Stomach smooth muscle (tissue), 2 donors: ENCODE results near the gene ACOT11.

Source experiments
- H3K27ac ChIP-seq: one replicate; pipeline ENCODE4 v1.7.0; 2013; ENCODE audit warnings: mild to moderate bottlenecking, low read length, inconsistent platforms
- H3K27me3 ChIP-seq, 2 donors: one replicate each; pipeline ENCODE4 v1.7.0; 2013; ENCODE audit warnings: low read length in 2 of 2; ENCODE audit not compliant: insufficient read depth in 2 of 2, control insufficient read depth in 1 of 2
- H3K36me3 ChIP-seq, 2 donors: one replicate each; pipeline ENCODE4 v1.7.0; 2013; ENCODE audit warnings: low read length in 2 of 2; ENCODE audit not compliant: control insufficient read depth in 2 of 2, insufficient read depth in 2 of 2
- H3K4me1 ChIP-seq: one replicate; pipeline ENCODE4 v1.7.0; 2013; ENCODE audit warnings: low read length; ENCODE audit not compliant: control insufficient read depth, insufficient read depth
- H3K4me3 ChIP-seq, 2 donors: one replicate each; pipeline ENCODE4 v1.7.0; 2013; ENCODE audit warnings: low read length in 2 of 2
- H3K9ac ChIP-seq, 2 donors: one replicate each; pipeline ENCODE4 v1.7.0; 2013; ENCODE audit warnings: low read length in 2 of 2, mild to moderate bottlenecking in 1 of 2
- H3K9me3 ChIP-seq, 2 donors: one replicate each; pipeline ENCODE4 v1.7.0; 2013; ENCODE audit warnings: low read length in 2 of 2; ENCODE audit not compliant: control insufficient read depth in 2 of 2
- donor health status: healthy.
- donor health status: Pancreatic carcinoma.

Gene ACOT11

DNA sequence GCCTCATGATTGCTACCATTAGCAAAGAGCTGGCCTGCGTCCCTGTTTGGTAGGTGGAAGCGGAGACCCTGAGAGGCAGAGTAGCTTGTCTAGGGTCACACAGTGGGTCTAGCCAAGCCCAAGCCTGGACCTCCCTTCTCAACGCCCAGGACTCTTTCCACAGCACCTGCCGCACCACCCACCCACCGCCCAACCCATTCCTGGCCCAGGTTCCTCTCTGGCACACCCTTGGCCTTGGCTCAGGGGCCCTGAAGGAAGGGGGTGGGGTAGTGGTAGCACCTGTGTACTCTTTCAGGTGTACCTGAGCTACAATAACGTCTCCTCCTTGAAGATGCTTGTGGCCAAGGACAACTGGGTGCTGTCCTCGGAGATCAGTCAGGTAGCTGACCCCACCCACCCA is 56.0 kb downstream of the ACOT11 start:
- Histone ChIP-seq H3K9ac (no peak overlapping the region), H3K4me1 (no peaks in the 10 kb centered on the region), H3K27ac (no peak overlapping the region), H3K9me3 (no peaks in the 10 kb centered on the region), H3K36me3 (peaks cover 56 to 57% of the 10 kb centered on the region in 2 donors), H3K27me3 (no peaks in the 10 kb centered on the region), H3K4me3 (no peak overlapping the region)

DNA sequence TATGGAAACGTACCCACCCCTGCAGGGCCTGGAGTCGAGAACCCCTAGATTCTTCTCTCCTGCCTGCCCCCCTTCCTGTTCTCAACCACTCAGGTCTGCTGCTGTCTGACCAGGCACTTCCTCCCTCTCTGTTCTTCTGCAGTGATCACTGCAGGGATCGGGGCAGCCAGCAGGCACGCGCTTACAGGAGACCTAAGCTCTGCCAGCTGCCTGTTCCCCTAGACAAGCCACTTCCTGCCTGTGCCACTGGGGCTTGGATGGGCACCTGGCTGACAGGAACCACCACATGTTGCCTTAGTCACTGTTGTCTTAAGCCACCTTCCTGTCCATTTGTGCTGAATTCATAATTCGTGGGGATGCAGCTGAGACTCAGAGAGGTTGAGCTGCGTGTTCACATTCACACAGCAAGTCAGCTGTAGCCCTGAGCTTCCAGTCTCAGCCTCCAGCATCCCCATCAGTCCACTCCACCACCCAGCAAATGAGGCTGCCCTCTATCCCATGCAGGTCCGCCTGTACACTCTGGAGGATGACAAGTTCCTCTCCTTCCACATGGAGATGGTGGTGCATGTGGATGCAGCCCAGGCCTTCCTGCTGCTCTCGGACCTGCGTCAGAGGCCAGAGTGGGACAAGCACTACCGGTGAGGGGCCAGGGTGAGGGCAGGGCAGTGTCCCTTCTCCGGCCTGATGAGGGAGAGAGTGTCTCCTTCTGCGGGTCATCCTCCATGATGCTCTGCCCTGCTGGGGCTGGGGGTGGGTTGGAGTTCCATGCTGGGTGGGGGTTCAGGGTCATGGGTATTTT is 56.7 kb downstream of the ACOT11 start:
- Histone ChIP-seq H3K9me3 (no peaks in the 10 kb centered on the region), H3K4me3 (no peak overlapping the region), H3K4me1 (no peaks in the 10 kb centered on the region), H3K36me3 (peaks cover 56 to 57% of the 10 kb centered on the region in 2 donors), H3K9ac (no peak overlapping the region), H3K27me3 (no peaks in the 10 kb centered on the region), H3K27ac (no peak overlapping the region)

DNA sequence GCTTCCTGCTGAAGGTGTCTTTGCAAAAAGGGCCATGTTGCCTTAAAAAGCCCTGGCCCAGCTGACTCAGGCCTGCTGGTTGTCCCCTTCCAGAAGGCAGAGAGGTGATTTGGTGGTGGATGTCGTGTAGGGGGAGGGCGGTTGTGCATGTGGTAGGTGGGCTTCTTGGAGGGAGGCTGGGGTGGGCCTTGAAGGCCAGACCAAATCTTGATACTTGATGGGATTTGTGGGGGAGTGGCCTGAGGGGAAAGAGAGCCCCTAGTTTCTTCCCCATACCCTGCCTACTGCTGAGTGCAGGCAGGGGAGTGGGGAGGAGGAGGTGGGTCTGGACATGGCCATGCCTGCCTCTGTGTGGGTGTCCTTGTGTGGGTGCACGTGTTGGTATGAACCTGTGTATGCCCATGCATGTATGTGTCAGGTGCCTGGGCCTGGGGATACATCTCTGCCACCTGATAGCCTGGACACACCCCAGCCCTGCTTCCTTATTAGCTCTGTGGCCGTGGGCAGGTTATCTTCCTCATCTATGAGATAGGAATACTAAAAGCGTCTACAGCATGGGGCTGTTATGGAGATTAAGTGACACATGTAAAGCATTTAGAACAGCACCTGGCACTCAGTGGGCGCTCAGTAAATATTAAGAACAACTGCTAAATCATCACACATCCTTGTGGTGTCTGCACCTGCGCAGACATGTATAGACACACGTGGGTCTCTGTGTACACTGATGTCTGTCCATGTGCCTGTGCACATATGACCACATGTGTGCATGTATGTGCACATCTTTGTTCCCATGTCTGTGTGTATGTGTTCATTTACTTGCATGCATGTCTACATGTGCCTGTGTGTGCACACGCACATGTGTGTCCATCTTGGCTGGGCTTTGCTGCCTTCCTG is 58.3 kb downstream of the ACOT11 start:
- no peaks in the 10 kb centered on the region for H3K27me3 ChIP-seq
- H3K4me3 ChIP-seq, result no peak overlapping the region
- H3K27ac ChIP-seq, result no peak overlapping the region
- no peak overlapping the region for H3K9ac ChIP-seq
- no peaks in the 10 kb centered on the region for H3K4me1 ChIP-seq
- peaks cover 50 to 51% of the 10 kb centered on the region in 2 donors for H3K36me3 ChIP-seq
- no peaks in the 10 kb centered on the region for H3K9me3 ChIP-seq

DNA sequence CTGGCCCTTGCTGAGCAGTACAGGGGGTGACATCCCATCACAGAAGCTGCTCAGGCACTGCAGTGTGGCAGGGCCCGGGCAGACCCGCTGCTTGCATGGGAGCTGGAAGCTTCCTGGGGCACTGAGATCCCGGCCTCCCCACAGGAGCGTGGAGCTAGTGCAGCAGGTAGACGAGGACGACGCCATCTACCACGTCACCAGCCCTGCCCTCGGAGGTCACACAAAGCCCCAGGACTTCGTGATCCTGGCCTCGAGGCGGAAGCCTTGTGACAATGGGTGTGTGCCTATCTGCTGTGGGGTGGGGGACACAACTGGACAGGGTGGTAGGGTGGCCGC is 58.9 kb downstream of the ACOT11 start:
- H3K4me1 ChIP-seq, result no peaks in the 10 kb centered on the region
- H3K27me3 ChIP-seq, result no peaks in the 10 kb centered on the region
- no peak overlapping the region for H3K9ac ChIP-seq
- H3K36me3 ChIP-seq, result peaks cover 45 to 50% of the 10 kb centered on the region in 2 donors
- H3K4me3 ChIP-seq, result no peak overlapping the region
- H3K27ac ChIP-seq, result no peak overlapping the region
- H3K9me3 ChIP-seq, result no peaks in the 10 kb centered on the region

DNA sequence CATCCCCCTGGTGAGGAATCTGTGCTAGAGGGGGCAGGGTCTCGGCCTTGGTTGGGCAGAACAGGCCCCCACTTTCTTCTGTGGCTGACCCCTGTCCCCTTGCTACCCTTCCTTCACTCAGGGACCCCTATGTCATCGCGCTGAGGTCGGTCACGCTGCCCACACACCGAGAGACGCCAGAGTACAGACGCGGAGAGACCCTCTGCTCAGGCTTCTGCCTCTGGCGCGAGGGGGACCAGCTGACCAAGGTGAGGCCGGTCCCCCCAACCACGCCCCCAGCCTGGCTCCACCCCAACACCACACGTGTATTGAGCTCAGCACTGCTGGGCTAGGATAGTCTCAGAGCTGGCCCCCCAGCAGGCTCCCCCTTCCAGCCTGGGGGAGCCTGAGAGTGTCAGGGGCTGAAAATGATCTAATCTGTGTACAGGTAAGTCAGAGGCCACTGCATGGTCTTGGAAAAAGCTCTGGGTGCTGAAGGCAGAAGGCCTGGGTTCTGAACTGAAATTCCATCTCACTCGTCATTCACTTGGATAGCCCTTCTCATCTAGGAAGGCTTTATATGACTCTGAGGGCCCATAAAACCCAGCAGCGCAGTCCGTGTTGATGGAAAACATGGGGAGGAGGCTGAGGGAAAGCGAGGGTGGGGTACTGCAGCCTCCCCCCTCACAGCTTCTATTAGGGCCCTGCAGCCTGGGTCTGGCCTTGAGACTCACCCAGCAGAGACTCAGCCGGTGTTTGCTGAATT is 60.0 kb downstream of the ACOT11 start:
- peaks cover 45% of the 10 kb centered on the region in 2 donors for H3K36me3 ChIP-seq
- no peak overlapping the region for H3K4me3 ChIP-seq
- no peak overlapping the region for H3K9ac ChIP-seq
- no peak overlapping the region for H3K27ac ChIP-seq
- no peaks in the 10 kb centered on the region for H3K9me3 ChIP-seq
- H3K27me3 ChIP-seq, result no peaks in the 10 kb centered on the region
- no peaks in the 10 kb centered on the region for H3K4me1 ChIP-seq

DNA sequence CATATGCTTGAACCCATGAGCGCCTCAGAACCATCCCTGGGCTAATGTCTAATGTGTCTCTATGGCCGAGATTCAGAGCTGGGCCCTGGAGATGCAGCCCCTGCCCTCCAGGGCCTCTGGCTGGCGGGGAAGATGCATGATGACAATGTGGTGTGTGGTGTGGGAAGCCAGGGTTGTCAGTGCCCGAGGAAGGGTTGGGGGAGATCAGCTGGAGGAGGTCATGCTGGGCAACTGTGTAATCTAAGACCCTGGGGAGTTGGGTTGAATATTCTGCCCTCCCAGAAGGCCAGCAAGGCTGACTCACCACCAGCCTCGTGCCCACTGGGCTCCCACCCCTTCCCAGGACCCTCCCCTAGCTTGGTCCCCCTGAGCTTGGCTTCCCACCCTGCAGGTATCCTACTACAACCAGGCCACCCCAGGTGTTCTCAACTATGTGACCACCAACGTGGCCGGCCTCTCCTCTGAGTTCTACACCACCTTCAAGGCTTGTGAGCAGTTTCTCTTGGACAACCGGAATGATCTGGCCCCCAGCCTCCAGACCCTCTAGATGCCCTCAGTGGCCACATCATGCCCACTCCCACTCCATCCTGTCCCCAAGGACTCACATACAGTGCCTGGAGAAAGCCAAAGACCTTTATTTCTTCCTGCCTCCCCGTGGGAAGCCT is 60.7 kb downstream of the ACOT11 start:
- no peaks in the 10 kb centered on the region for H3K9me3 ChIP-seq
- H3K36me3 ChIP-seq, result peaks cover 41 to 45% of the 10 kb centered on the region in 2 donors
- H3K4me3 ChIP-seq, result no peak overlapping the region
- H3K27ac ChIP-seq, result no peak overlapping the region
- no peak overlapping the region for H3K9ac ChIP-seq
- H3K4me1 ChIP-seq, result peaks cover 3% of the 10 kb centered on the region
- no peaks in the 10 kb centered on the region for H3K27me3 ChIP-seq

DNA sequence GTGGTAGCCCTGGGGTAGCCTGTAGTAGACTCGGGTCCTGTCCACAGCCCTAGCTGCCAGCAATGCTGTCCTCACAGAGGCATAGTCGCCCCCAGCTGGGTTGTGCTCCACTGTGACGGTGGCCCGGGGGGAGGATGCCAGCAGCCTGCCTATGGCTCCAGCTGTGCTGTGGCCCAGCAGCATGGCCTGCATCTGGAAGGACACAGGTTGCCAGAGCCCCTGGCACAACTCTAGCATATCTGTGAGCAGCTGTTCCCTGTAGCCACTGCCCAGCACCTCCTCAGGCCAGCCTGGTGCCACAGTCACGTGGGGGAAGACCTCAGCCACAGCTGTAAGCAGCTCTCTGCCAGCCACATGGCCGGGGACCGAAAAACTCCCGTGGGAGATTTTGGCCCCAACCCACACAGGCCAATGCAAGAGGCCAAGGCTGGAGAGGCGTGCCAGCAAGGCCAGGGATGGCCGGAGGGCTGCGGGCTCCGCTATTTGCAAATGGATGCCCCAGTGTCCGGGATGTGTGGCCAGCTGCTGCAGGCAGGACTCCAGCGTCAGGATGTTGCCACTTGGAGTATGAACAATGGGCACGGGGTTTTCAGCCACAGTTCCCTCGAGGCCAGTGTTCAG is 61.4 kb downstream of the ACOT11 start:
- no peaks in the 10 kb centered on the region for H3K27me3 ChIP-seq
- no peak overlapping the region for H3K27ac ChIP-seq
- H3K9ac ChIP-seq, result no peak overlapping the region
- peaks cover 35 to 42% of the 10 kb centered on the region in 2 donors for H3K36me3 ChIP-seq
- no peak overlapping the region for H3K4me3 ChIP-seq
- peaks cover 3% of the 10 kb centered on the region for H3K4me1 ChIP-seq
- H3K9me3 ChIP-seq, result no peaks in the 10 kb centered on the region

DNA sequence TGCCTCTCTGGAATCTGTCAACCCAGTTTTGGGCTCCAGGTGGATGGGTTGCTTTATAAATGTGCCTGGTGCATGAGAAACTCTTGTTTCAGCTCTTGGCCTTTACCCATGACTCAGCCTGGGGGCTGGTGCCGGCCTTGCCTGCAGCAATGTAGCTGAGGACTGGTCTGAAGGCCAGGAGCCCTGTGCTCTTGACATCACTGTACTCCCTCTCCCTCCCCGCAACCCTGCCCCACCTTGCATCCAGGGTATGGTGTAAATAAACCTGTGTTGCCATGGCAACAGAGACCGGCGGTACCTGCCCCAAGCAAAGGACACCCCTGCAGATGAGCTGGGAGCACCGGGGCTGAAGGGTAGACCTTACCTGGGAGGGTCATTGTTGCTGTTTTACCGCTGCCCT is 62.0 kb downstream of the ACOT11 start:
- Histone ChIP-seq H3K36me3 (peaks cover 29 to 36% of the 10 kb centered on the region in 2 donors), H3K27ac (no peak overlapping the region), H3K9ac (no peak overlapping the region), H3K27me3 (no peaks in the 10 kb centered on the region), H3K4me3 (no peak overlapping the region), H3K4me1 (peaks cover 3% of the 10 kb centered on the region), H3K9me3 (no peaks in the 10 kb centered on the region)

DNA sequence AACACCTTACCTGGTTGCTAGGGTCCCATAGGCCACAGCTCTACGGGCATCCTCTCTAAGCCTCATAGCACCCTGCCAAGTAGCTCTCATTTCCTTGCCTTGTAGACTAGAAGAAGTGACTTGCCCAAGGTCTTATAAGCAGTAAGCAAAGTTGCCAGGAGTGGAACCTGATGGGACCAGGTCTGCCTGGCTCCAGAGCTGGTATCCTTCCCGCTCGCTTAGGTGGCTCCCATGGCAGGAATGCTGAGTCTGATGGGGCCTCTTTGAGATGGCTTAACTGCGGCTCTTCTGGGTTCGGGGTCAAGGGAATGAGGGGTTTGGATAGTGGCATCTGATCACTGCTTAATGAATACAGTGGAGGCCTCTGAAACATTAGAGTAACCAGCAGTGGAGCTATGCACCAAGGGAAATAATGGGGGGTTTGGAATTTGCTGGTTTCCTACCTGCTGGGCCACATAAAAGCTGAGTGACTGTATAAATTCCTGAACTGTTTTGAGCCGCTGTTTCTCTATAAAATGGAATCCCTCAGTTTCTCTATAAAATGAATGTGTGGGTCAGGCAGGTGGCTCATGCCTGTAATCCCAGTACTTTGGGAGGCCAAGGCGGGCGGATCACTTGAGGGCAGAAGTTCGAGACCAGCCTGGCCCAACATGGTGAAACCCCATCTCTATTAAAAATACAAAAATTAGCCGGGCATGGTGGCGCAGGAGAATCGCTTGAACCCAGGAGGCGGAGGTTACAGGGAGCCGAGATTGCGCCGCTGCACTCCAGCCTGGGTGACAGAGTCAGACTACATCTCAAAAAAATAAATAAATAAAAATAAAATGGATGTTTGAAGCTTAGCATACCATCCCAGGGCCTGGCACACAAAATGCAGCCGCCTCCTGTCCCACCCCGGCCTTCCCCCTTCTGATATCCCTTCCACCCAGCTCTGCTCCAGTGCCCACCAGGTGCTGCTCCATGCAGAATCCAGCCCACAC is 62.9 kb downstream of the ACOT11 start:
- H3K9ac ChIP-seq, result no peak overlapping the region
- peaks cover 29 to 32% of the 10 kb centered on the region in 2 donors for H3K36me3 ChIP-seq
- no peak overlapping the region for H3K27ac ChIP-seq
- H3K4me3 ChIP-seq, result no peak overlapping the region
- H3K9me3 ChIP-seq, result no peaks in the 10 kb centered on the region
- peaks cover 5% of the 10 kb centered on the region for H3K4me1 ChIP-seq
- no peaks in the 10 kb centered on the region for H3K27me3 ChIP-seq
